MCF 10A (cell line): Measurements from ENCODE around the gene UBE2K. TPM values are rescaled to one million over a fixed set of nuclear protein-coding genes. Genes with fewer than 3 reads are reported as not detected.

Experiments
- BruUV-seq: library from RNA; stranded (reverse); fragments of 400-500 nt; replicated peaks from 2 replicates; lab custom pipeline; 2021; lab: Mats Ljungman, UMichigan
- CTCF ChIA-PET: fragments of 300-600 bp; sonication (Branson Sonifier 250); formaldehyde crosslinking; extraction: SDS; loops from one replicate; lab custom pipeline; 2021; ENCODE audit warnings: antibody characterized with exemption, inconsistent platforms; lab: Yijun Ruan, JAX
- POLR2A ChIA-PET: fragments of 300-600, 350-650 bp; sonication (Branson Sonifier 250); formaldehyde crosslinking; extraction: SDS; loops from one replicate; lab custom pipeline; 2020; ENCODE audit warnings: antibody characterized with exemption, inconsistent platforms; lab: Yijun Ruan, JAX
- DNase-seq: peaks from one replicate; pipeline ENCODE4 v3.0.0-alpha.2; 2018; ENCODE audit not compliant: unreplicated experiment
- H3K27ac Mint-ChIP-seq: one replicate; pipeline ENCODE4 v1.8.0; 2022; ENCODE audit warnings: mild to moderate bottlenecking, low read depth, mixed read lengths; ENCODE audit not compliant: unreplicated experiment
- H3K27me3 Mint-ChIP-seq: one replicate; pipeline ENCODE4 v1.8.0; 2022; ENCODE audit warnings: mixed read lengths; ENCODE audit not compliant: insufficient read depth, unreplicated experiment
- H3K36me3 Mint-ChIP-seq: one replicate; pipeline ENCODE4 v1.8.0; 2022; ENCODE audit warnings: mild to moderate bottlenecking, moderate library complexity, mixed read lengths; ENCODE audit not compliant: insufficient read depth, unreplicated experiment
- H3K4me1 Mint-ChIP-seq: one replicate; pipeline ENCODE4 v1.8.0; 2022; ENCODE audit warnings: mixed read lengths; ENCODE audit not compliant: insufficient read depth, unreplicated experiment
- H3K4me3 Mint-ChIP-seq: one replicate; pipeline ENCODE4 v1.8.0; 2022; ENCODE audit warnings: mild to moderate bottlenecking, moderate library complexity, mixed read lengths; ENCODE audit not compliant: unreplicated experiment
- H3K9me3 Mint-ChIP-seq: one replicate; pipeline ENCODE4 v1.8.0; 2022; ENCODE audit warnings: mixed read lengths; ENCODE audit not compliant: unreplicated experiment
- intact Hi-C: fragments of 100-400 bp; cut with micrococcal nuclease; formaldehyde crosslinking; loops from 2 replicates; pipeline ENCODE4 v1.14.1; 2022
- total RNA-seq: library from RNA; stranded (reverse); gene quantifications from 2 replicates; pipeline ENCODE4 v1.2.3, GENCODE V29; 2022
- TF ChIP-seq, protein P1 (sequence below): fragments of 200-600 bp; IDR thresholded peaks from one replicate; pipeline ENCODE4 v1.8.0; 2022; ENCODE audit warnings: antibody characterized with exemption, mild to moderate bottlenecking; ENCODE audit not compliant: unreplicated experiment

The UBE2K gene
- total RNA-seq, 1 experiment from 2014 or later = 117 TPM

GRCh38 chr4:39710098-39710896, 12.4 kb downstream of the UBE2K start:
- H3K27me3 Mint-ChIP-seq = no peaks in the 10 kb centered on the region
- CTCF ChIA-PET = no interaction called here
- no TSS peak for BruUV-seq
- intact Hi-C loops = no loop called here
- peaks cover 13% of the 10 kb centered on the region for H3K4me1 Mint-ChIP-seq
- DNase-seq = no peak
- H3K36me3 Mint-ChIP-seq = peaks cover 19% of the 10 kb centered on the region
- no peak overlapping the region for H3K4me3 Mint-ChIP-seq
- TF ChIP-seq, protein P1, sequence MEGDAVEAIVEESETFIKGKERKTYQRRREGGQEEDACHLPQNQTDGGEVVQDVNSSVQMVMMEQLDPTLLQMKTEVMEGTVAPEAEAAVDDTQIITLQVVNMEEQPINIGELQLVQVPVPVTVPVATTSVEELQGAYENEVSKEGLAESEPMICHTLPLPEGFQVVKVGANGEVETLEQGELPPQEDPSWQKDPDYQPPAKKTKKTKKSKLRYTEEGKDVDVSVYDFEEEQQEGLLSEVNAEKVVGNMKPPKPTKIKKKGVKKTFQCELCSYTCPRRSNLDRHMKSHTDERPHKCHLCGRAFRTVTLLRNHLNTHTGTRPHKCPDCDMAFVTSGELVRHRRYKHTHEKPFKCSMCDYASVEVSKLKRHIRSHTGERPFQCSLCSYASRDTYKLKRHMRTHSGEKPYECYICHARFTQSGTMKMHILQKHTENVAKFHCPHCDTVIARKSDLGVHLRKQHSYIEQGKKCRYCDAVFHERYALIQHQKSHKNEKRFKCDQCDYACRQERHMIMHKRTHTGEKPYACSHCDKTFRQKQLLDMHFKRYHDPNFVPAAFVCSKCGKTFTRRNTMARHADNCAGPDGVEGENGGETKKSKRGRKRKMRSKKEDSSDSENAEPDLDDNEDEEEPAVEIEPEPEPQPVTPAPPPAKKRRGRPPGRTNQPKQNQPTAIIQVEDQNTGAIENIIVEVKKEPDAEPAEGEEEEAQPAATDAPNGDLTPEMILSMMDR = no peak
- POLR2A ChIA-PET = interaction anchor here (0.7 to 1.6 kb wide), 6 partner anchors 9 to 72 kb away, joined by 4 to 10 read pairs (median 6); partner anchors contain the start of genes SMIM14 and UBE2K
- H3K9me3 Mint-ChIP-seq = no peaks in the 10 kb centered on the region
- H3K27ac Mint-ChIP-seq = no peak overlapping the region

- intact Hi-C loops = no loop called here
- POLR2A ChIA-PET = interaction anchor here (0.7 to 0.8 kb wide), 2 partner anchors 17 to 22 kb away, joined by 3 to 4 read pairs; no protein-coding TSS in a partner anchor
- peaks cover 5% of the 10 kb centered on the region for H3K4me1 Mint-ChIP-seq
- H3K4me3 Mint-ChIP-seq = no peak overlapping the region
- TF ChIP-seq, protein P1 = no peak
- CTCF ChIA-PET = interaction anchor here (0.6 kb wide), 1 partner anchor 123 kb away, joined by 5 read pairs; no protein-coding TSS in a partner anchor
- no peak overlapping the region for H3K27ac Mint-ChIP-seq
- BruUV-seq = no TSS peak
- no peak for DNase-seq
- no peaks in the 10 kb centered on the region for H3K27me3 Mint-ChIP-seq
- H3K36me3 Mint-ChIP-seq = peaks cover 25% of the 10 kb centered on the region
- H3K9me3 Mint-ChIP-seq = no peaks in the 10 kb centered on the region
Observed at GRCh38 chr4:39712819-39713607, 15.1 kb downstream of the UBE2K start.

GRCh38 chr4:39713691-39714090, 15.8 kb downstream of the UBE2K start:
- Mint-ChIP-seq H3K27ac (no peak overlapping the region), H3K4me3 (no peak overlapping the region), H3K27me3 (no peaks in the 10 kb centered on the region), H3K36me3 (peaks cover 25% of the 10 kb centered on the region), H3K4me1 (peaks cover 4% of the 10 kb centered on the region), H3K9me3 (no peaks in the 10 kb centered on the region)
- BruUV-seq = no TSS peak
- TF ChIP-seq, protein P1 = no peak
- no peak for DNase-seq
- POLR2A ChIA-PET = interaction anchor here (0.6 to 1.0 kb wide), 7 partner anchors 15 to 246 kb away, joined by 3 to 4 read pairs (median 3); partner anchors contain the start of gene SMIM14
- intact Hi-C loops = no loop called here
- CTCF ChIA-PET = interaction anchor here (0.6 kb wide), 1 partner anchor 123 kb away, joined by 5 read pairs; no protein-coding TSS in a partner anchor

- intact Hi-C loops = no loop called here
- H3K4me3 Mint-ChIP-seq = no peak overlapping the region
- H3K4me1 Mint-ChIP-seq = peaks cover 4% of the 10 kb centered on the region
- H3K36me3 Mint-ChIP-seq = peaks cover 29% of the 10 kb centered on the region
- H3K9me3 Mint-ChIP-seq = no peaks in the 10 kb centered on the region
- no peaks in the 10 kb centered on the region for H3K27me3 Mint-ChIP-seq
- ChIA-PET CTCF (no interaction called here), POLR2A (interaction anchor here (0.6 to 1.0 kb wide), 5 partner anchors 15 to 246 kb away, joined by 3 to 4 read pairs (median 3); partner anchors contain the start of gene SMIM14)
- BruUV-seq = no TSS peak
- DNase-seq = no peak
- no peak overlapping the region for H3K27ac Mint-ChIP-seq
- TF ChIP-seq, protein P1 = no peak
Observed at GRCh38 chr4:39714166-39714565, 16.2 kb downstream of the UBE2K start.
